Measurements from ENCODE around the gene GLIS1. TPM values are rescaled to one million over a fixed set of nuclear protein-coding genes. Genes with fewer than 3 reads are reported as not detected.

Gene GLIS1
- total RNA-seq, 1 experiment from 2014 or later, result 0.71 TPM

- no peak for DNase-seq (ENCODE audit: low read depth)
Observed at GRCh38 chr1:53618500-53619366, 120.2 kb downstream of the GLIS1 start.

GRCh38 chr1:53617851-53618499, 121.0 kb downstream of the GLIS1 start:
- DNase-seq (ENCODE audit: low read depth), result no peak

GRCh38 chr1:53617382-53617781, 121.6 kb downstream of the GLIS1 start:
- no peak for DNase-seq (ENCODE audit: low read depth)

DNA sequence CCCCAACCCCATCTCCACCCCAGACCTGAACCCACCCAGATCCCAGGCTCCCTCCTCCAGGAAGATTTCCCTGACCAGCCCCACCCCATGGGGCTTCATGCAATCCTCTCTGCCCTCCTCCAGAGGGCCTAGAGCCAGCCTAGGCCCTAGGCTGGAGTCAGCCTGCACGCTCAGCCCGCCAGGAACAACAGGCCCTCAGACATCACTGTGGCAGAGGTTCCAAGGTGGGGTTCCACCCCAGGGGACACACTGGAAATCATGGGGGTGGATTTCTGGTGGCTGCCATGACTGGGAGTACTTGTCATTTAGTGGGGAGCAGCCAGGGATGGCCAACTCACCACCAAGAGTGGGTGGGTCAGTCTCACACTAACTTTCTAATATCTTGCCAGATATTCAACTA, 122.0 kb downstream of the GLIS1 start:
- DNase-seq (ENCODE audit: low read depth), result no peak

GRCh38 chr1:53616511-53616910, 122.5 kb downstream of the GLIS1 start:
- no peak for DNase-seq (ENCODE audit: low read depth)

DNA sequence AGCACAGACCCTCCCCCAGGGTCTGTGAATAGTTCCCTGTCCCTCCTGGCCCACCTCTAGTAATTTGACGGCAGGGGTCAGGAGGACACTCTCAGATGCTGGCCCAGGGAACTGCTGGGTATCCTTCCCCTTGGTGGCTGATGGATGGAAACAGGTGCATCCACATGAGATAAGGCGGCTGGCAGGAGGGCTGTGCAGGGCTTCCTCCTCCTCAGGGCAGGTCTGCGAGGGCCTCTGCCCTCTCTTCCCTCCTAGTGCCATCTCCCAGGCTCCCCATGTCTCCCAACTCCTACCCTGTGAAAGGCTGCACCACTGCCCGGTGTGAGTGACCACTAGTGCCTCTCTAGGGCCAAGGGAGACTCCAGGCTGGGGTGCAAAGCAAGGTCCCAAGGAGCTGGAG, 123.9 kb downstream of the GLIS1 start:
- no peak for DNase-seq (ENCODE audit: low read depth)

DNA sequence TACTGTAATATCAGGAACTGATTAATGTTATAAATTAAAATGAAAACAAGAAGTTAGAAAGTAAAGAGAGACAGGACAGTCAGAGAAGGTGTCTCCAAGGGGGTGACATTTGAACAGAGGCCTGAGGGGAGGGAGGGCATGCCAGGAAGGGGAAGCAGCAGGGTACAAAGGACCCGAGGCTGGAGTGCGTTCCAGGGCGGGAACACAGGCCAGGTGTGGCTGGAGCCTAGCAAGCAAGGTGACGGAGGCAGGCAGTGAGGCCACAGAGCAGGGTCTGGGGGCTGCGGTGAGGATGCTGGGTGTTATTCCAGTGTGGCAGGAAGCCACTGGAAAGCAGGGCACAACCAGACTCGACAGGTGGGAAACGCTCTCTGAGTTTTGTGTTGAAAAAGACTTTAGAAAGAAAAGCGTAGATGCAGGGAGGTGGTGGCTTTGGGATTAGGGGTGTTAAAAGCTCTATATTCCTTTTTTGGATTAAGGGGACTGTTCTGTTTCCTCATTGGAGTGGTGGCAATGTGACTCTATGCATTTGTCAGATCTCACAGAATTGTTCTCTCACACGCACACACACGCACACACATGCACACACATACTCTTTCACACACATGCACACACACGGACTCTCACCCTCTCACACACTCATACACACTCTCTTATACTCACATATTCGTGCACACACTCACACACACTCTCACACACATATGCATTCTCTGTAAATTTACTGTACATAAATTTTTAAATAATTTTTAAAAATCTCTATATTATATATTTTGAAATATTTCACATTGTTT, 124.5 kb downstream of the GLIS1 start:
- DNase-seq (ENCODE audit: low read depth), result no peak

DNA sequence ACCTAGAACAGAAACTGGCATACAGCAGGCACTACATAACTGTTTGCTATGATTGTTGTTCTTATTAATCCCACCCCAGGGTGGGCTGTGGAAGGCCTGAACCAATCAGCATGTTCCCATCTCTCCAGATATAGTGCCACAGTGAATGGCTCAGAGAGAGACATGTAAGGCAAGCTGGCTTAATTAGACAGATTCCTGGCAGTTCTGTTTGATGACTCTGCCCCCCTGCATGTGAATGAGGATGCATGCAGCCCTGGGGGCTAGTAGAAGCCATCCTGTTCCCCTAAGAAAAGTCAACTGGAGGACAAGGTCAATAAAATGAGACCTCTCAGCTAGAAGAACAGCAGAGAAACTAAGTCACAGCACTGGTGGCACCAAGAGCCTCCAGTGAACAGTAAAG, 130.3 kb downstream of the GLIS1 start:
- no peak for DNase-seq (ENCODE audit: low read depth)

GRCh38 chr1:53608071-53608470, 130.9 kb downstream of the GLIS1 start:
- DNase-seq (ENCODE audit: low read depth), result no peak

- DNase-seq (ENCODE audit: low read depth), result no peak
Observed at GRCh38 chr1:53606651-53607051, 132.3 kb downstream of the GLIS1 start.

DNA sequence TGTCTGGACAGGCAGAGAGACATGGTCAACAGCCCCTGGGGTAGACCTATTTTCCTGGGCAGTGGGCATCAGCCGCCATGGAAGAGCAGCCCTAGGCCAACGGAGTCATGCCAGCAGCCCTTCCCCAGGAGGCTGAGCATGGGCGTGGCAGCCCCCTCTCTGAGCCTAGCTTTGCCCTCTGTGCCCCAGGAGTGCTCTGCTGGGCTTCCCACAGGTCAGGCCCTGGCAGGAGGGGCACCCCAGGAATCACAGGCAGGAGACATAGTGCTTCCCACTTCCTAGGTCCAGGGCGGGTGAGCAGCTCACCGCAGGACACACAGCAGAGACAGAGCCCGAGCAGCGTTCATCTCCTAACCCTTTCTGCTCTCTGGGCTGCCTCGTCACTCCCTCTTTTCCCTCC, 132.8 kb downstream of the GLIS1 start:
- no peak for DNase-seq (ENCODE audit: low read depth)

GRCh38 chr1:53605181-53605580, 133.8 kb downstream of the GLIS1 start:
- DNase-seq (ENCODE audit: low read depth), result no peak

GRCh38 chr1:53604291-53604919, 134.6 kb downstream of the GLIS1 start:
- DNase-seq (ENCODE audit: low read depth), result no peak

DNA sequence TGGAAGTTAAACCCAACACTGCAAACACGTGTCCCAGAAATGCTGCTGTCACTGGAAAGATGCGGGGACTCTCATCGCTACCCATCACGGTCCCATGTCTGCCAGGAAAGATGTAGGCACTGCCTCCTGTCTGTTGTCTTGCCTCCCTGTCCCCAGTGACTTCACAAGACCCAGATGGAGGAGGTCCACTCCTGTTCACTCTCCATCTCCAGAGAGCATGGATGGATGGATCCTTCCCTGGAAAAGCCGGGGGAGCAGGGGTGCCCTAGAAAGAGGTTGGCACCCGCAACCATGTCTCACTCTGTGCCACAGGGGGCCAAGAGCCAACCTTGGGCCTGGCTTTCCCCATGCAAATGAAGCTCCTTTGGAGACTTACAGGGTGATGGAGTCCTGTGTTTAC, 135.5 kb downstream of the GLIS1 start:
- DNase-seq (ENCODE audit: low read depth), result no peak

DNA sequence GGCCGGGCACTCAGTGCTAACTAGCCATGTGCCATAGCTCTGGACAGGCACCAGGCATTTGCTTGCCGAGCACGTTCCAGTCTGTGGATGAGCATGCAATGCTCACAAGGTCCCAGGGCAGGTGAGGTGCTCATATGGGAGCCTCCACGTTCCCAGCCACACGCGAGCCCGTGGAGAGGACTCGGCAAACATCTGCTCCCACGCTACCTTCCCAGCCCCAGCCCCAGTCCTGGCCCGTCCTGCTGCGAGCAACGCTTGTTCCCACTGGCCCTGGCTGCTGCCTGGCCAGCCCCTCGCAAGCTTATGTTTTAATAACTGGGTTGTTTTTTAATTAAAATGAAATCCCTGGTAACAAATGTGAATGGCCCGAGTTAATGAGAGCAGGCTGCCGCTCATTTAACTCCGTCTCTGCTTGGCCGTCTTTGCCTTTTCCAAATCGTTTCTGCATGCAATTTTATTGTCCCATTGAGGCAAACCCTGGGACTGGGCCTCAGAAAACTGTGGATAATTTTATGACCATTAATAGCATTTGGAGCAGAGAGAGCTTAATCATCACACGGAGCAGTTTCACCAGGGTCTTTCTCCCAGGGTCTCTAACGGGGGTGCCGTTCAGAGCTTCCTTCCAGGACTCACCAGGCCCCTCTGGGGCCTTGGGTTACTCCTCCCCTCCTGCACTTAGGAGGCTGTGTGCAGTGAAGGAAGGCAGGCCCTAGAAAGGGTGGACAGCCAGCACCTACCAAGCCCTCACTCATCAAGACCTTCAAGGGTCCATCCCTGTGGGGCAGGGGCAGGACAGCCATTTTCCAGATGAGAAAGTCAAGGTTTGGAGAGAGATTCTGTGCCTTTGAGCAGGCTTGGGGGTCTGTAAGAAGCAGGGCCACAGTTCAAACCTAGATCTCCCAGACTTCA, 136.8 kb downstream of the GLIS1 start:
- no peak for DNase-seq (ENCODE audit: low read depth)

DNA sequence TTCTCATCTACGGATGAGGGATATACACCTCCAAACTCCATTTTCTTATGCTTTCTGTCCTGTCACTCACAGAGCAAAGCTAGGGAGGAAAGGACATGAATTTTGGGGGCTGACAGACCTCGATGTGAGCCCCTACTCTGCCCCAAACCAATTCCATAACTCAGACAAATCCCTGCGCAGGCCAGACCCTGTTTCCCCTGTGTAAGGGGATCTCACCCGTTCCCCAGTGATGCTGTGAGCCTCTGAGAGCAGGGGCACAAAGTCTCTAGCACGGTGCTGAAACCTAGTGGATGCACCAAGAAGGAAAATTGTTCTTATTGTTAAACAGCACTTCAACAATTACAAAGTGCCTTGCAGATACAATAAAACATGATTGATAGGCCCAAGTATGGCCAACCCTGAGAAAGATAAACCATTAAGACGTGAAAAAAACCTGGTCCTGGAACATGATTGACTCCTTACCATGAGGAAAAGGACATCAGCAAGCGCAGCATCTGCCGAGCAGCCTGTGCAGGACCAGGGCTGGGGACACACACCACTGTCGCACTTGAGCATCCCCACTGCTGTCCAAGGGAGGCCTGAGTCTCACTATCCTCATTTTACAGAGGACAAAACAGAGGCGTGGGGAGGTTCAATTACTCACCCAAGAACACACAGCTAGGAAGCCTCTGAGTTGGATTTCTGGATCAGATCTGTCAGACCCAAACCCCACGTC, 137.8 kb downstream of the GLIS1 start:
- no peak for DNase-seq (ENCODE audit: low read depth)

DNA sequence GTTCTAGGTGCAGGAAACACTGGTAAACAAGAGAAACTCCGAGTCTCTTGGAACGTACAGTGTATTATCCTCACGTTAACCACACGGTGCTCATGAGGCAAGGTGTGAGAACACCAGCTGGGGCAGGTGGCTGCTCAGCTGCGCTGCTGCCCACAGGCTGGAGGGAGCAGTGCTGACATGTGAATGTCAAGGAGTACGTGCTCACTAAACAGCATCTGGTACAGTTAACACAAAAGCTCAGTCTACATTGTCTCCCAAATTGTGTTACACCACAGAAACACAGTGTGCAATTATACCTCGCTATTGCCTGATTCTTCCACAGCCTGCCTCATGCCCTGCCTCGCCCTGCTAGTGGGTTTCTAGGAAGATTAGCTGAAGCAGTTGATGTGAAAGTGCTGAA, 138.4 kb downstream of the GLIS1 start:
- DNase-seq (ENCODE audit: low read depth), result no peak

- no peak for DNase-seq (ENCODE audit: low read depth)
Observed at GRCh38 chr1:53600001-53600400, 139.0 kb downstream of the GLIS1 start.

- no peak for DNase-seq (ENCODE audit: low read depth)
Observed at GRCh38 chr1:53599481-53599880, 139.5 kb downstream of the GLIS1 start.

DNA sequence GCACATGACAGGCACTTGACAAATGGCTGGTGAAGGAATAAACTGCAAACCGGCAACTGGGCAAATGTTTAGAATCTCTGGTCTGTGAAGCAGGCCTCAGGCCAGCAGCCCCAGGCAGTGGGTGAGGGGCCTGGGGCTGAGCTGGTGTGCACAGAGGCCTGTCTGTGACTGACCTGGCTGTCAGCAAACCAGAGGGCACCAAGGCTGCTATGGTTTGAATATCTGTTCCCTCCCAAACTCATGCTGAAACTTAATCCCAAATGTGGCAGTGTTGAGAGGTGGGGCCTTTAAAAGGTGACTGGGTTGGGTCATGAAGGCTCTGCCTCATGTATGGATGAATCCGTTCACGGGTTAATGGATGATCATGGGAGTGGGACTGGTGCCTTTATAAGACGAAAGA, 140.0 kb downstream of the GLIS1 start:
- DNase-seq (ENCODE audit: low read depth), result no peak

All from HT1080 (cell line).